T-cell (primary cell): ENCODE data around the gene TCTN1. TPM values are rescaled to one million over a fixed set of nuclear protein-coding genes. Genes with fewer than 3 reads are reported as not detected.
A peak's percentile ranks its signal among the peaks of the same experiment; 100 is the strongest.

ENCODE experiments used
- ATAC-seq, 4 experiments: fragments of 200-7000 bp in 3 of 4; fragments of 150-1000 bp in 1 of 4; cut with Tn5 transposase; replicated peaks in 1 of 4; 1 replicate in 3 of 4; 2 replicates in 1 of 4; pipeline ENCODE4 v1.10.0; 2021; ENCODE audit warnings: moderate library complexity in 3 of 4, mild to moderate bottlenecking in 2 of 4, moderate number of reproducible peaks in 1 of 4
- CTCF ChIA-PET, 2 donors: fragments of 300-600 bp; sonication (Branson Sonifier 250); formaldehyde crosslinking; loops; one replicate each; lab custom pipeline; 2022; ENCODE audit warnings: antibody characterized with exemption in 2 of 2; lab: Charles Lee
- POLR2A ChIA-PET, 2 donors: fragments of 300-600 bp; sonication (Branson Sonifier 250); formaldehyde crosslinking; loops; one replicate each; lab custom pipeline; 2022; ENCODE audit warnings: antibody characterized with exemption in 2 of 2; lab: Charles Lee
- DNase-seq, 35 experiments: peaks; one replicate each; pipeline versions ENCODE4 v3.0.0 to v3.0.0-alpha.2; 2013 to 2023
- H3K27ac ChIP-seq: one replicate; pipeline ENCODE4 v1.5.1; 2013; ENCODE audit warnings: low read length
- H3K27me3 ChIP-seq, 2 experiments: replicated peaks in 1 of 2; 1 replicate in 1 of 2; 2 replicates in 1 of 2; pipeline versions ENCODE4 v1.6.1 to v1.7.0; 2013; ENCODE audit warnings: low read length in 1 of 2, mixed read lengths in 1 of 2; ENCODE audit not compliant: control insufficient read depth in 2 of 2, insufficient read depth in 2 of 2; ENCODE audit errors: extremely low read depth in 1 of 2
- H3K36me3 ChIP-seq, 2 donors: 1 replicate in 1 of 2; 2 replicates in 1 of 2; pipeline versions ENCODE4 v1.6.1 to v1.7.0; 2013; ENCODE audit warnings: low read length in 1 of 2; ENCODE audit not compliant: control insufficient read depth in 2 of 2, insufficient read depth in 1 of 2; ENCODE audit errors: extremely low read depth in 1 of 2
- H3K4me1 ChIP-seq, 2 experiments: 1 replicate in 1 of 2; 2 replicates in 1 of 2; pipeline versions ENCODE4 v1.6.1 to v1.7.0; 2013; ENCODE audit warnings: low read length in 2 of 2, mixed read lengths in 1 of 2; ENCODE audit not compliant: insufficient read depth in 2 of 2, control insufficient read depth in 1 of 2; ENCODE audit errors: extremely low read depth in 1 of 2
- H3K4me3 ChIP-seq, 2 donors: 1 replicate in 1 of 2; 2 replicates in 1 of 2; pipeline versions ENCODE4 v1.5.1 to v1.7.0; 2013; ENCODE audit warnings: mild to moderate bottlenecking in 2 of 2, low read length in 1 of 2, moderate library complexity in 1 of 2; ENCODE audit not compliant: control insufficient read depth in 1 of 2; ENCODE audit errors: extremely low read depth in 1 of 2
- H3K9me3 ChIP-seq: 2 replicates; pipeline ENCODE4 v1.7.0; 2013
- H3K27ac Mint-ChIP-seq, 2 donors: one replicate each; pipeline ENCODE4 v1.8.0; 2020 to 2021; ENCODE audit warnings: mild to moderate bottlenecking in 2 of 2, mixed read lengths in 2 of 2
- H3K27me3 Mint-ChIP-seq, 2 donors: one replicate each; pipeline ENCODE4 v1.8.0; 2021 to 2022; ENCODE audit warnings: mixed read lengths in 2 of 2
- H3K36me3 Mint-ChIP-seq: one replicate; pipeline ENCODE4 v1.8.0; 2021; ENCODE audit warnings: mixed read lengths
- H3K4me1 Mint-ChIP-seq, 3 donors: one replicate each; pipeline ENCODE4 v1.8.0; 2020 to 2022; ENCODE audit warnings: mixed read lengths in 3 of 3, mild to moderate bottlenecking in 1 of 3
- H3K4me3 Mint-ChIP-seq, 3 donors: one replicate each; pipeline ENCODE4 v1.8.0; 2020 to 2022; ENCODE audit warnings: mild to moderate bottlenecking in 3 of 3, mixed read lengths in 3 of 3, moderate library complexity in 3 of 3
- H3K9me3 Mint-ChIP-seq, 3 donors: one replicate each; pipeline ENCODE4 v1.8.0; 2020 to 2022; ENCODE audit warnings: mixed read lengths in 3 of 3
- WGBS: methylation state at CpG from one replicate; pipeline ENCODE4 v1.1.5; 2013; ENCODE audit warnings: missing lambda C conversion rate; ENCODE audit not compliant: insufficient coverage; 5-methylcytosine and 5-hydroxymethylcytosine counted together
- total RNA-seq, 35 experiments: library from RNA in 6 of 35; stranded (reverse) in 6 of 35; fragments of 120-200 nt in 1 of 35; gene quantifications; one replicate each; pipeline versions ENCODE4 v1.2.1 to v1.2.4 and lab custom pipeline; 2013 to 2026

TCTN1 gene
- total RNA-seq, 5 donors from 2014 or later (not counting 1 experiment from before 2014, with no cell fraction given) = 8.8 to 14.1 (median 11.5) TPM

DNA sequence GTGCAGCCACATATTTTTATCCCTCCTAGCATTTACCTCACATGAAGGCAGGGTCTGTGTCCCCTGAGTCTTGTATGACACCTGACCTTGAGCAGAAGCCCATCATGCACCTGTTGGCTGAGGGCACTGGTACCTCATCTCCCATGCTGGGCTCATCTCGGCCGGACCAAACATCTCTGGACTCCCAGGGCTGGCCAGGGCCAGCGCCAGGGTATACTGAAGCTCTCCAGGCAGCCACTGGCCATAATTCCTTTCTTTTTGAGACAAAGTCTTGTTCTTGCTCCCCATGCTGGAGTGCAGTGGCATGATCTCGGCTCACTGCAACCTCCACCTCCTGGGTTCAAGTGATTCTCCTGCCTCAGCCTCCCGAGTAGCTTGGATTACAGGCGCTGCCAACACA lies 53.0 kb downstream of the TCTN1 start:
- no peak overlapping the region for H3K27ac ChIP-seq
- Mint-ChIP-seq H3K4me3 (no peak overlapping the region), H3K36me3 (peaks cover 24% of the 10 kb centered on the region), H3K4me1 (peaks cover 28 to 38% (median 31%) of the 10 kb centered on the region in 3 donors), H3K27ac (no peak overlapping the region), H3K27me3 (no peaks in the 10 kb centered on the region), H3K9me3 (peaks cover 0 to 19% (median 13%) of the 10 kb centered on the region in 3 donors)
- ChIA-PET CTCF (no interaction called here), POLR2A (no interaction called here)
- no peaks in the 10 kb centered on the region for H3K27me3 ChIP-seq
- DNase-seq (no peak), ATAC-seq (no peak)
- peaks cover 2 to 33% of the 10 kb centered on the region in 2 experiments for H3K4me1 ChIP-seq
- H3K9me3 ChIP-seq = peaks cover 2% of the 10 kb centered on the region
- 96% methylated on average over 3 of the region's 6 CpGs for WGBS
- peaks cover 4 to 7% of the 10 kb centered on the region in 2 donors for H3K36me3 ChIP-seq
- no peak overlapping the region for H3K4me3 ChIP-seq

DNA sequence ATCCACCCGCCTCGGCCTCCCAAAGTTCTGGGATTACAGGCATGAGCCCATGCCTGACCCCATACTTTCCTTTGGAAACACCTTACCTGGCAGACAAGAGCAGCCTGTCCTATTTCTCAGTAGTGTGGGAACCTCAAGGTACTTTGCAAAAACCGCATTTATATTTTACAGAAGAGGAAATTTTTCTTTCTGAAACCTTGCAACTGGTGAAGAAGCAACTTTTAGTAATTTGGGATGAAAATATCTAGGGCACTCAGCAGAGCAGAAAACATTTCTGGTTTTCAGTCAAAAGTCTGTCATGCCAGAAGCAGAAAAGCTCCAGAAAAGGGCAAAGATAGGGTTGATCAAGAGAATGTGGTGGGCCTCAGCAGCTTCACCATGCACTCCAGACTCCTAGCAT lies 53.7 kb downstream of the TCTN1 start:
- POLR2A ChIA-PET = no interaction called here
- H3K4me1 Mint-ChIP-seq = peaks cover 24 to 33% (median 25%) of the 10 kb centered on the region in 3 donors
- CTCF ChIA-PET = interaction anchor here in 1 of 2 donors (0.5 kb wide), 1 partner anchor 1105 kb away, joined by 4 read pairs; no protein-coding TSS in a partner anchor
- Histone ChIP-seq H3K27me3 (no peaks in the 10 kb centered on the region), H3K9me3 (peaks cover 2% of the 10 kb centered on the region), H3K4me3 (no peak overlapping the region), H3K4me1 (peaks cover 2 to 26% of the 10 kb centered on the region in 2 experiments), H3K27ac (no peak overlapping the region), H3K36me3 (peaks cover 4 to 7% of the 10 kb centered on the region in 2 donors)
- 92% methylated on average over 2 of the region's 3 CpGs for WGBS
- ATAC-seq = no peak
- no peak overlapping the region for H3K4me3 Mint-ChIP-seq
- no peaks in the 10 kb centered on the region for H3K27me3 Mint-ChIP-seq
- H3K36me3 Mint-ChIP-seq = peaks cover 25% of the 10 kb centered on the region
- H3K9me3 Mint-ChIP-seq = peaks cover 0 to 19% (median 13%) of the 10 kb centered on the region in 3 donors
- no peak for DNase-seq
- no peak overlapping the region for H3K27ac Mint-ChIP-seq

DNA sequence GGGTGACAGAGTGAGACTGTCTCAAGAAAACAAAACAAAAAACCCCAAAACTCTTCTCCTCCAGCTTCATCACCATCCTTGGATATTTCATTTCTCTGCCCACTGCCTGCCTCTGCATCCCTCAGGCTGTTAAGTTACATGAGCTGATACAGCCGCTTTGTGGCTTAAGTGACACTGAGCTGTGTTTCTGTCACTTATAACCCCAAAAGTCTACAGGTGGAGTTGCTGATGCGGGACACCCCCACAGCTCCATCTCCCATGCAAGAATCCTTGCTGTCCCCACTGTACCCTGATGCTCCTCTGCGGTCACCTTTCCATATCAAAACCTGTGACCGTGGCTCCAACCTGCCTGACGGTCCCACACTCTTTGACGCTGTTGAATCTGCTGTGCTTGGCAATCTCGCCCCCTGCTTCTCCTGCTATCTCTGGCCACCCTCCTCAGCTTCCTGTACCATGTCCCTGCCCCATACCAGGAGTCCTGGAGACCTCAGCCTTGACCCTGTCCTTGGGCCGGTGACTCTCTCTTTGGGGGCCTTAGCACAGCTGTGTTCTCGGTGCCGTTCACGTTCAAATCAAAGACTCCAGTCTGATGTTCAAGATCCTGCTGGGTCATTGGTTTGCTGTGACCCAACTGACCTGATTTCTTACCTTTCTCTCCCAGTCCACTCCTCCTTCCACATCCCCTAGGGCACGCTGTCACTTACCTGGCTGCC lies 54.7 kb downstream of the TCTN1 start:
- Histone ChIP-seq H3K9me3 (peaks cover 2% of the 10 kb centered on the region), H3K4me1 (peaks cover 2 to 26% of the 10 kb centered on the region in 2 experiments), H3K27ac (no peak overlapping the region), H3K27me3 (no peaks in the 10 kb centered on the region), H3K36me3 (peaks cover 4 to 7% of the 10 kb centered on the region in 2 donors), H3K4me3 (no peak overlapping the region)
- Mint-ChIP-seq H3K9me3 (peaks cover 0 to 19% (median 13%) of the 10 kb centered on the region in 3 donors), H3K4me1 (peaks cover 22 to 35% (median 22%) of the 10 kb centered on the region in 3 donors), H3K27ac (peak overlapping the region; percentile 68 to 87), H3K36me3 (peaks cover 31% of the 10 kb centered on the region), H3K4me3 (peak overlapping the region in 2 of 3 donors; percentile 4 to 58), H3K27me3 (no peaks in the 10 kb centered on the region)
- 93% methylated on average over 10 of the region's 12 CpGs for WGBS
- ChIA-PET POLR2A (no interaction called here), CTCF (interaction anchor here in 1 of 2 donors (0.5 kb wide), 1 partner anchor 1104 kb away, joined by 4 read pairs; no protein-coding TSS in a partner anchor)
- ATAC-seq = no peak
- DNase-seq = no peak

DNA sequence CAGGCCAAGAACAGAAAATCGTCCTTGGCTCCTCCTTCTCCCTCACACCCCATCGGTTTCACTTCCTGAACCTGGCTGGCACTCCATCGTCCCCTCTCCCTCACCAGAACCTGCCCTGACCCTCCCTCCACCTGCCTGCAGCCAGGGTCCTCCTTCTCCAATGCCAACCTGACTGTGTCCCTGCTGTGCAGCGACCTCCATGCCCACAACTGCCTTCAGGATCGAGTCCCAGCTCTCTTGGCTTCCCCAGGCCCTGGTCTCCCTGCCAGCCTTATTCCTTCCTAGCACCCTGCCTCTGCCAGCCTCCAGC lies 55.2 kb downstream of the TCTN1 start:
- H3K4me3 ChIP-seq = no peak overlapping the region
- Mint-ChIP-seq H3K27me3 (no peaks in the 10 kb centered on the region), H3K4me1 (peaks cover 22 to 40% (median 22%) of the 10 kb centered on the region in 3 donors), H3K4me3 (peak overlapping the region in 2 of 3 donors; percentile 4 to 58), H3K9me3 (peaks cover 0 to 17% (median 12%) of the 10 kb centered on the region in 3 donors), H3K36me3 (peaks cover 32% of the 10 kb centered on the region), H3K27ac (peak overlapping the region; percentile 68 to 87)
- ATAC-seq = peak in 2 of 4 experiments; percentile 35 to 40
- CTCF ChIA-PET = no interaction called here
- WGBS = 44% methylated on average over 5 of the region's 5 CpGs
- peak in 1 of 35 experiments; percentile 17 for DNase-seq
- H3K27ac ChIP-seq = no peak overlapping the region
- POLR2A ChIA-PET = no interaction called here
- H3K36me3 ChIP-seq = peaks cover 4 to 7% of the 10 kb centered on the region in 2 donors
- H3K4me1 ChIP-seq = peaks cover 2 to 26% of the 10 kb centered on the region in 2 experiments
- peaks cover 2% of the 10 kb centered on the region for H3K9me3 ChIP-seq
- no peaks in the 10 kb centered on the region for H3K27me3 ChIP-seq

DNA sequence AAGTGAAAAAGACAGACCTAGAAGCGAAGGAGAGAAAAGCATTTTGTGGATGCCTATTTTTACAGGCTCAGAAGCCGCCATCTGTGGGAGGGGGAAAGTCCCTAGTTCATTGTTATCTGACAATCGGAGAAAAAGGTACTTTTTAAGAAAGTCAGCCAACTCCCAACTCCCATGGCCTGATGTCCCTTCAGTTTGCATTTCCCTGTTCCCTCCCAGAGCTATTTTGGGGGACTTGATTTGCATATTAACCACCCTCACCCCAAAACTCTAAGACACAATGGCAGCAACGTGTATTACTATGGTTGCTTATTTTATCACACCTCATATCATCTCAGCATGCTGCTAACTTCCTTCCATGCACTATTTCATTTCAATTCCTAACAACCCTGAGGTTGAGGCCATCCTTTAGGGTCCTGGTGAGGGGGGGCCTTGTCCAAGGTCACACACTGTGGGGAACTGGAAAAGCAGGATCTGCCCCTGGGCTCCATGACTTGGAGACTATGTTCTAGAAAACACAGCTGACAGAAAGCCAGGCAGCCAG lies 56.3 kb downstream of the TCTN1 start:
- WGBS = no CpG with 5 or more reads among the region's 4 CpGs
- Mint-ChIP-seq H3K4me1 (peaks cover 22 to 45% (median 22%) of the 10 kb centered on the region in 3 donors), H3K4me3 (peak overlapping the region in 1 of 3 donors; percentile 58), H3K27ac (peak overlapping the region; percentile 78 to 87), H3K9me3 (peaks cover 4 to 15% (median 7%) of the 10 kb centered on the region in 3 donors), H3K36me3 (peaks cover 31% of the 10 kb centered on the region), H3K27me3 (no peaks in the 10 kb centered on the region)
- ATAC-seq (peak in 3 of 4 experiments; percentile 53 to 91 (median 65)), DNase-seq (peak in 6 of 35 experiments; percentile 17 to 68 (median 29))
- POLR2A ChIA-PET = no interaction called here
- Histone ChIP-seq H3K36me3 (peaks cover 4 to 7% of the 10 kb centered on the region in 2 donors), H3K4me3 (no peak overlapping the region), H3K27me3 (no peaks in the 10 kb centered on the region), H3K4me1 (peaks cover 2 to 26% of the 10 kb centered on the region in 2 experiments), H3K9me3 (no peaks in the 10 kb centered on the region), H3K27ac (peak overlapping the region; percentile 5)
- CTCF ChIA-PET = no interaction called here

DNA sequence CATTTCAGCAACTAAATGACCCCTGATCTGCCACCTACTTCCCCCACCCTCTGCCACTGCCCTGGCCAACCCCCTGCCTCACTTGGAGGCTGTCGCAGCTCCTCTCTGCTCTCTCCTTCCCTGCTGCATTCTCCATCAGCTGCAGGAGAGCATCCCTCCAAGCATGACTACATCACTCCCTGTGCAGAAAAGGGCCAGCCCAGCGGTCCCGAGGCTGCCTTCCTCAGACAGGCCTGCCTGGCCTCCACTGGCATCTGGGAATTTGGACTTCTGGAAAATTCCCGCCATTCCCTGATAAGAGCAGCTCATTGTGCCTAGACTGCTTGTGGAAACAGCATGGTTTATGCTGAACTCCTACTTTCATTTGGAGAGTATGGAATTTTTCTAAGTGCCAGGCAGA lies 62.2 kb downstream of the TCTN1 start:
- Mint-ChIP-seq H3K4me3 (no peak overlapping the region), H3K36me3 (peaks cover 21% of the 10 kb centered on the region), H3K27ac (no peak overlapping the region), H3K4me1 (peaks cover 26 to 54% (median 34%) of the 10 kb centered on the region in 3 donors), H3K27me3 (no peaks in the 10 kb centered on the region), H3K9me3 (peaks cover 3 to 7% (median 4%) of the 10 kb centered on the region in 3 donors)
- ChIA-PET CTCF (interaction anchor here in 1 of 2 donors (0.7 kb wide), 1 partner anchor 1506 kb away, joined by 3 read pairs; no protein-coding TSS in a partner anchor), POLR2A (no interaction called here)
- ATAC-seq (no peak), DNase-seq (no peak)
- no peak overlapping the region for H3K27ac ChIP-seq
- no peaks in the 10 kb centered on the region for H3K27me3 ChIP-seq
- 95% methylated on average over 4 of the region's 4 CpGs for WGBS
- peaks cover 0 to 7% of the 10 kb centered on the region in 2 donors for H3K36me3 ChIP-seq
- H3K4me3 ChIP-seq = no peak overlapping the region
- H3K4me1 ChIP-seq = peaks cover 23 to 36% of the 10 kb centered on the region in 2 experiments
- H3K9me3 ChIP-seq = no peaks in the 10 kb centered on the region
